Measurements from ENCODE around the gene SAYSD1.

SAYSD1 gene

GRCh38 chr6:39077882-39078594 lies 36.9 kb downstream of the SAYSD1 start:
- DNase-seq = no peak

GRCh38 chr6:39076623-39077535 lies 38.1 kb downstream of the SAYSD1 start:
- no peak for DNase-seq

- DNase-seq = no peak
Observed at GRCh38 chr6:39075807-39076622, 39.0 kb downstream of the SAYSD1 start.

GRCh38 chr6:39075010-39075686 lies 39.8 kb downstream of the SAYSD1 start:
- no peak for DNase-seq

- DNase-seq = no peak
Observed at GRCh38 chr6:39074486-39074885, 40.5 kb downstream of the SAYSD1 start.

GRCh38 chr6:39073471-39074355 lies 41.3 kb downstream of the SAYSD1 start:
- no peak for DNase-seq

GRCh38 chr6:39072830-39073229 lies 42.2 kb downstream of the SAYSD1 start:
- no peak for DNase-seq

GRCh38 chr6:39068391-39068790 lies 46.6 kb downstream of the SAYSD1 start:
- no peak for DNase-seq

GRCh38 chr6:39065561-39065960 lies 49.4 kb downstream of the SAYSD1 start:
- no peak for DNase-seq

- DNase-seq = no peak
Observed at GRCh38 chr6:39063526-39063925, 51.5 kb downstream of the SAYSD1 start.

- no peak for DNase-seq
Observed at GRCh38 chr6:39062014-39062740, 52.8 kb downstream of the SAYSD1 start.

GRCh38 chr6:39061588-39061987 lies 53.4 kb downstream of the SAYSD1 start:
- DNase-seq = no peak

GRCh38 chr6:39061182-39061581 lies 53.8 kb downstream of the SAYSD1 start:
- DNase-seq = no peak

- no peak for DNase-seq
Observed at GRCh38 chr6:39060467-39061160, 54.4 kb downstream of the SAYSD1 start.

- no peak for DNase-seq
Observed at GRCh38 chr6:39059496-39060310, 55.3 kb downstream of the SAYSD1 start.

GRCh38 chr6:39058471-39059147 lies 56.4 kb downstream of the SAYSD1 start:
- no peak for DNase-seq

GRCh38 chr6:39057251-39058155 lies 57.5 kb downstream of the SAYSD1 start:
- no peak for DNase-seq

- no peak for DNase-seq
Observed at GRCh38 chr6:39056681-39057080, 58.3 kb downstream of the SAYSD1 start.

Measured in CD4-positive, alpha-beta T cell treated with Interferon alpha-2 for 1 hour (primary cell).